Left lobe of liver (tissue), 2 donors: ENCODE measurements around the gene CRHR1. TPM values are rescaled to one million over a fixed set of nuclear protein-coding genes. Genes with fewer than 3 reads are reported as not detected.
A peak's percentile ranks its signal among the peaks of the same experiment; 100 is the strongest.

Experiments used
- ATAC-seq: fragments of 200-7000 bp; cut with Tn5 transposase; one replicate; pipeline ENCODE4 v1.9.1; 2020; ENCODE audit warnings: mild to moderate bottlenecking, moderate library complexity
- DNase-seq: peaks from one replicate; pipeline ENCODE4 v3.0.0-alpha.2; 2020; ENCODE audit warnings: low spot score
- total RNA-seq: library from RNA; stranded (reverse); gene quantifications from one replicate; pipeline ENCODE4 v1.2.1, GENCODE V29; 2021
- donor health status: DM: no; HTN: no; CAD: no; lungs with moderate emphysema.
- donor health status: DM: no; HTN: yes; CAD: no.

CRHR1 gene
- total RNA-seq, 1 donor from 2014 or later, result not detected

GRCh38 chr17:45757431-45758218 lies 26.5 kb upstream of the CRHR1 start:
- DNase-seq, result no peak
- no peak for ATAC-seq

- ATAC-seq (no peak), DNase-seq (no peak)
Observed at GRCh38 chr17:45758544-45758943, 25.6 kb upstream of the CRHR1 start.

GRCh38 chr17:45759761-45760160 lies 24.4 kb upstream of the CRHR1 start:
- no peak for ATAC-seq
- DNase-seq, result no peak

- ATAC-seq (no peak), DNase-seq (no peak)
Observed at GRCh38 chr17:45761957-45762565, 22.1 kb upstream of the CRHR1 start.

GRCh38 chr17:45763182-45763581 lies 20.9 kb upstream of the CRHR1 start:
- ATAC-seq (no peak), DNase-seq (no peak)

- DNase-seq (no peak), ATAC-seq (no peak)
Observed at GRCh38 chr17:45764479-45764878, 19.6 kb upstream of the CRHR1 start.

GRCh38 chr17:45768000-45768399 lies 16.1 kb upstream of the CRHR1 start:
- ATAC-seq, result no peak
- DNase-seq, result no peak

GRCh38 chr17:45770632-45771270 lies 13.4 kb upstream of the CRHR1 start:
- no peak for ATAC-seq
- no peak for DNase-seq

- ATAC-seq, result no peak
Observed at GRCh38 chr17:45771271-45771959, 12.7 kb upstream of the CRHR1 start.

GRCh38 chr17:45775148-45775547 lies 9.0 kb upstream of the CRHR1 start:
- DNase-seq (no peak), ATAC-seq (no peak)

More at GRCh38 chr17:45771271-45771959, 12.7 kb upstream of the CRHR1 start:
- no peak for DNase-seq

GRCh38 chr17:45775576-45776011 lies 8.5 kb upstream of the CRHR1 start:
- ATAC-seq (peak; percentile 91), DNase-seq (peak; percentile 92)

GRCh38 chr17:45776896-45777295 lies 7.2 kb upstream of the CRHR1 start:
- DNase-seq (no peak), ATAC-seq (no peak)

- no peak for DNase-seq
- ATAC-seq, result no peak
Observed at GRCh38 chr17:45777388-45777787, 6.7 kb upstream of the CRHR1 start.

GRCh38 chr17:45780921-45781320 lies 3.2 kb upstream of the CRHR1 start:
- no peak for DNase-seq
- no peak for ATAC-seq

- no peak for ATAC-seq
- no peak for DNase-seq
Observed at GRCh38 chr17:45782889-45783592, 1.1 kb upstream of the CRHR1 start.

GRCh38 chr17:45783593-45784292 lies 377 bp upstream of the CRHR1 start:
- DNase-seq (no peak), ATAC-seq (no peak)

GRCh38 chr17:45784741-45785479 lies 790 bp downstream of the CRHR1 start:
- DNase-seq, result no peak

GRCh38 chr17:45785480-45786193 lies 1.5 kb downstream of the CRHR1 start:
- ATAC-seq (no peak), DNase-seq (no peak)

More at GRCh38 chr17:45784741-45785479, 790 bp downstream of the CRHR1 start:
- peak; percentile 80 for ATAC-seq

- ATAC-seq, result no peak
- DNase-seq, result no peak
Observed at GRCh38 chr17:45786349-45786748, 2.2 kb downstream of the CRHR1 start.
